NCI-H1417 treated with DMSO at 0.1 percent for 48 hours (cell line): ENCODE measurements around the gene NOP56.

Experiments
- DNase-seq: peaks from one replicate; lab custom pipeline; 2025; lab: John Stamatoyannopoulos, UW

The NOP56 gene

DNA sequence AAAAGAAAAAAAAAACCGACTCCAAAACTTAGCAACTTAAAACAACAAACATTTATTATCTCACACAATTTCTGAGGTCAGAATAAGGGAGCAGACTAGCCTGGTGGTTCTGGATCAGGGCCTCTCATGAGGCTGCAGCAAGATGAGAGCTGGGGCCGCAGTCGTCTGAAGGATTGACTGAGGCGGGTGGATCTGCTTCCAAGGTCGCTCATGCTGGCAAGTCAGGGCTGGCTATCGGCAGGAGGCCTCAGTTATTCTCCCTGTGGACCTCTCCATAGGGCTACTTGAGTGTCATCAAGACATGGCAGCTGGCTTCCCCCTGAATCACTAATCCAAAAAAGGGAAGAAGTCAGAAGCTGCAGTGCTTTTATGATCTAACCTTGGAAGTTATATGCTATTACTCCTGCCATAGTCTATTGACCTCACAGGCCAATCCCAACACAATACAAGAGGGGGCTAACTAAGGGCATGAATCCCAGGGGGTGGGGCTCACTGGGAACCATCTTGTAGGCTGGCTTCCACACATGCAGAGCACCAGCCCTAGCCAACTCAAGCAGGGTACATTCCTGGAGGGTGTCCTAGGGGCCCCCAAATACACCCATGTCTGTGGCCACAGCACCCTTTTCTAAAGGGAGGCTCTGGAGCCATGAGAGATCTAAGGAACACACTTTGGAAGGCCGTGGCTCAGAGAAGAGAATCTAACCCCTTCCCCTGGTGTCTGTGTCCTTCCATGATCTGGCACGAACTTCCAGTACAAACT is 51.5 kb downstream of the NOP56 start:
- DNase-seq = no peak

DNA sequence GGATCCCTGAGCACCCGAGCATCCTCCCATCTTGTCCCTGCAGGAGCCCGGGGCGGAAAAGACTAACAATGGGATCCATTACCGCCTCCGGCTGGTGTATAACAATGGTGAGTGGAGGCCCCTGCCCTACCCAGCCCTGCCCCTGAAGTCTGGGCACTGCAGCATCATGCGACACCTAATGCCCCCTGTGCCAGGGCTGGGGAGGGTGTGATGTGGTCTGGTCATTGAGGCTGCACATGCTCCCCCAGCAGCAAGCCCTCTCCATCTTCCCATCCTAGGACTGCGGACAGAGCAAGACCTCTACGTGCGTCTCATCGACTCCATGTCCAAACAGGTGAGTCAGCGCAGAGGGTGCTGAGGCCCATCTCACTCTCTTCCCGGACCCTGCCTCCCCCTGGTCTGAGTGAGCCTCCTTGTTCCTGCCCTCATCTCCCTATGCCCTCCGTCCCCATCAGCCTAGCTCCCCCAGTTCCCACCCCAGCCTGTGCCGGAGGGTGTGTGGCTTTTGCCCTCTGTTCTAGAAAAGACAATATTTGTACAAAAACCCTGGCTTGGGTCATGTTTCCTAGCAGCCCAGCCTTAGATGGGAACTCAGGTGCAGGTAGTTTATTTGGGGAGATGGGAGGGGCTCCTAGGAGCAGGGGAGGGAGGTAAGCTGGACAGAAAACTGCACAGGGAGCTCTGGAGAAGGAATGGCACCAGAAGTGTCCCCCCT is 53.7 kb downstream of the NOP56 start:
- no peak for DNase-seq

DNA sequence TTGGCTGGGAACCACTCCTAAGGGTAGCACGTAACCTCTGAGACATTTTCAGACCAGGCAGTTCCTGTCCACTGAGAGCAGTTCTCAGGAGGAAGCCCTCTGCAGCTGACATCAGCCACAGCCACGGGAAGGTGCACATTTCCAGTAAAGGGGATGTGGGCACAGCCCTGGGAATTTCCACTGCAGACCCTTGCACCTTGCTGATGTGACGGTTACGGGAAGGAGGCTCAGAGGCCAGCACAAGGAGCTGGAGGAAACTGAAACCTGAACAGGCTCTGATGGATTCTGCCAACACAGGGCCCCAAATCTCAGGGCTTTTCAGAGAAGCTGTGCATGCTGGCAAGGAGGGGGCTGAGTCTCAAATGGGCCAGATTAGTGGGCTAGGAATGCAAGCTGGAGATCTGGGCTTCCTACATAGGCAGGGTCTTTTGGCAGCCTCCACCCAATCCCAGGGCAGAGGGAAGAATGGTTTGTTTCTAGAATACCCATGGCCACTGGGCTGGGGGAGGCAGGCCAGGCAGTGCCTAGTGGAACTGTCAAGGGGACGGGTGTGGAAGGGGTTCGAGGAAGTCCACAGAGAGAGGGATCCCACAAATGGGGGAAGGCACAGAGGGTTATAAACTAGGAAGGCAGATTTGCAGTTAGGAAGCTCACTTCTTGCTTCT is 54.4 kb downstream of the NOP56 start:
- DNase-seq = no peak

DNA sequence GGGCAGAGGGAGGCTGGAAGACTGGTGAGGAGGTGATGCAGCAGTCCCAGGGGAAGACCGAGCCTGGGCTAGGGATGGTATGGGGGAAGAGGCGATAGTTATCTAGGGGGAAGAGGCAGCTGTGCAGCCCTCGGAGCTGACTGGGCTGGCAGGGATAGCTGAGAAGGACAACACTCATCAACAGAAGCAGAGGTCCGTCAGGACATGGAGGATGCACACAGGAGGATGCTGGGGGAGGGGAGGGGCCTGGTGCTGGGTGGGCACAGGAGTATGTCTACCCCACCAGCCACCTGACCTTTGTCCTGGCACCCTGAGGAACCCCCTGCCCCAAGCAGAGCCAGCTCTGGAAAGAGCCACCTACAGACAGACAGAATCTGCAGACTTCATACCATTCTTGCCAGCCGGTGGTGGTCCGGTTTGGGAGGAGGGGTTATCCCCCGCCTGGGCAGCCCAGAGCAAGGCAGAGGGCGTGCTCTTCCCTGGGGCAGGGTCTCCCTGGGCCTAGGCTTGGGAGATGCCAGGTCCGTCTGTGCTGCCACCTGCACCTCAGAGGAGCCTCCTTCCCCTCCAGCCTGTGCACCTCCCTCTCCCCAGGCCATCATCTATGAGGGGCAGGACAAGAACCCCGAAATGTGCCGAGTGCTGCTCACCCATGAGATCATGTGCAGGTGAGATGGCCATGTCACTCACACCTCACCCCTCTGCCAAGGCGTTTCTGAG is 55.1 kb downstream of the NOP56 start:
- no peak for DNase-seq
